GM13977 (cell line): ENCODE data around the gene IRF2BP2.

Experiments
- DNase-seq: peaks from one replicate; pipeline ENCODE4 v3.0.0; 2012; ENCODE audit warnings: low spot score
- CTCF ChIP-seq: IDR thresholded peaks from 2 replicates; pipeline ENCODE4 v1.5.1; 2012; ENCODE audit warnings: mild to moderate bottlenecking, control low read depth; ENCODE audit not compliant: insufficient read depth; ENCODE audit errors: extremely low read depth, missing control alignments
- in situ Hi-C: fragments of 300-500 bp; cut with MboI; formaldehyde crosslinking; loops from one replicate; pipeline ENCODE4 v1.12.0; 2022; ENCODE audit warnings: low sequenced_read_pairs, low pct_unique_long_range_greater_than_20kb, mixed read lengths, inconsistent platforms; ENCODE audit not compliant: unreplicated experiment

The IRF2BP2 gene

GRCh38 chr1:234554698-234555311 lies 55.2 kb downstream of the IRF2BP2 start:
- in situ Hi-C loops: no loop called here
- TF ChIP-seq CTCF: no peak
- DNase-seq: no peak
